OCI-LY1 (cell line): ENCODE data around the gene TAL2.

ENCODE experiments used
- EZH2 ChIP-seq: fragments of 200-600 bp; sonication (generic), shearing (Covaris generic); IDR thresholded peaks from 2 replicates; pipeline ENCODE4 v1.8.0; 2017; ENCODE audit warnings: borderline replicate concordance, mixed run types, mild to moderate bottlenecking, antibody characterized with exemption, low read length, moderate library complexity, mixed read lengths
- TF ChIP-seq, protein P1 (sequence below): fragments of 200-600 bp; sonication (generic), shearing (Covaris generic); IDR thresholded peaks from 2 replicates; pipeline ENCODE4 v1.5.1; 2017; ENCODE audit warnings: mild to moderate bottlenecking, antibody characterized with exemption, low read length, moderate library complexity, mixed read lengths

DNA sequence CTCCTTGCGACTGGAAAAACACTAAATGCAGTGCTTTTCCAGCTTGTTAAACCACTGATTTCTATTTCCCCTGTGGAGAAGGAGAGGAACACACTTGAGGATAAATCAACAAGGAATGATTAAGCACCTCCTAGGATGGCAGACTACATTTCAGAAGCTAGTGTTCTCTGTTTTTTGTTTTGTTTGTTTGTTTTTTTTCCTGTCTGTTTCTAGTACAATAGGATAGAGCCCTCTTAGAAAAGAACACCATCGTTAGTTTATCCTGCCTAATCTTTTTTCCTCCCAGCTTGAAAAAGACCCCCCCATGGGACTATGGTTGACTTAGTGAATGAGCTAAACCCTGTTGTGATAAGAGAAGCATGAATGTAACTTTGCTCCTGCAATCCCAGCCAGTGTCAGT, 3.9 kb upstream of the TAL2 start:
- TF ChIP-seq, protein P1, sequence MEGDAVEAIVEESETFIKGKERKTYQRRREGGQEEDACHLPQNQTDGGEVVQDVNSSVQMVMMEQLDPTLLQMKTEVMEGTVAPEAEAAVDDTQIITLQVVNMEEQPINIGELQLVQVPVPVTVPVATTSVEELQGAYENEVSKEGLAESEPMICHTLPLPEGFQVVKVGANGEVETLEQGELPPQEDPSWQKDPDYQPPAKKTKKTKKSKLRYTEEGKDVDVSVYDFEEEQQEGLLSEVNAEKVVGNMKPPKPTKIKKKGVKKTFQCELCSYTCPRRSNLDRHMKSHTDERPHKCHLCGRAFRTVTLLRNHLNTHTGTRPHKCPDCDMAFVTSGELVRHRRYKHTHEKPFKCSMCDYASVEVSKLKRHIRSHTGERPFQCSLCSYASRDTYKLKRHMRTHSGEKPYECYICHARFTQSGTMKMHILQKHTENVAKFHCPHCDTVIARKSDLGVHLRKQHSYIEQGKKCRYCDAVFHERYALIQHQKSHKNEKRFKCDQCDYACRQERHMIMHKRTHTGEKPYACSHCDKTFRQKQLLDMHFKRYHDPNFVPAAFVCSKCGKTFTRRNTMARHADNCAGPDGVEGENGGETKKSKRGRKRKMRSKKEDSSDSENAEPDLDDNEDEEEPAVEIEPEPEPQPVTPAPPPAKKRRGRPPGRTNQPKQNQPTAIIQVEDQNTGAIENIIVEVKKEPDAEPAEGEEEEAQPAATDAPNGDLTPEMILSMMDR, result no peak
- no peak for TF ChIP-seq EZH2
